WTC11 (cell line): ENCODE results near the gene KCNMA1.

Source experiments
- ATF2 ChIP-seq: sonication (generic); formaldehyde crosslinking; IDR thresholded peaks from 2 replicates; pipeline ENCODE4 v1.8.1; 2022; ENCODE audit warnings: low read depth, missing genetic modification reagents, borderline replicate concordance
- CBFB ChIP-seq: sonication (generic); formaldehyde crosslinking; IDR thresholded peaks from 2 replicates; pipeline ENCODE4 v1.8.1; 2022; ENCODE audit warnings: mild to moderate bottlenecking, low read depth, missing genetic modification reagents
- ESRRA ChIP-seq: sonication (generic); formaldehyde crosslinking; IDR thresholded peaks from 2 replicates; pipeline ENCODE4 v1.8.1; 2022; ENCODE audit warnings: mild to moderate bottlenecking, missing genetic modification reagents, borderline replicate concordance
- FOXJ3 ChIP-seq: sonication (generic); formaldehyde crosslinking; IDR thresholded peaks from 2 replicates; pipeline ENCODE4 v1.9.0; 2021; ENCODE audit warnings: missing genetic modification reagents, mild to moderate bottlenecking, borderline replicate concordance
- GRHL2 ChIP-seq: fragments of 250-450 bp; sonication (Bioruptor Pico); IDR thresholded peaks from 2 replicates; pipeline ENCODE4 v1.8.0; 2022; ENCODE audit warnings: mild to moderate bottlenecking, moderate library complexity; ENCODE audit not compliant: insufficient replicate concordance, severe bottlenecking
- NR1H2 ChIP-seq: sonication (generic); formaldehyde crosslinking; IDR thresholded peaks from 2 replicates; pipeline ENCODE4 v1.9.0; 2021; ENCODE audit warnings: mild to moderate bottlenecking, moderate library complexity, missing genetic modification reagents
- OVOL2 ChIP-seq: fragments of 250-450 bp; sonication (Bioruptor Pico); IDR thresholded peaks from 2 replicates; pipeline ENCODE4 v1.9.0; 2021; ENCODE audit warnings: mild to moderate bottlenecking, borderline replicate concordance
- SP1 ChIP-seq: sonication (generic); formaldehyde crosslinking; conservative IDR thresholded peaks from 2 replicates; pipeline ENCODE4 v1.8.1; 2022; ENCODE audit warnings: missing genetic modification reagents
- ZNF416 ChIP-seq: fragments of 250-450 bp; sonication (Bioruptor Pico); IDR thresholded peaks from 2 replicates; pipeline ENCODE4 v1.9.0; 2021; ENCODE audit warnings: mild to moderate bottlenecking, inconsistent platforms
- TF ChIP-seq, protein P1 (sequence below): fragments of 200-600 bp; IDR thresholded peaks from 2 replicates; pipeline ENCODE4 v1.8.0; 2022; ENCODE audit warnings: antibody characterized with exemption
- TF ChIP-seq, protein P2 (sequence below): sonication (generic); formaldehyde crosslinking; IDR thresholded peaks from 2 replicates; pipeline ENCODE4 v1.8.0; 2022; ENCODE audit warnings: mild to moderate bottlenecking, missing genetic modification reagents

DNA sequence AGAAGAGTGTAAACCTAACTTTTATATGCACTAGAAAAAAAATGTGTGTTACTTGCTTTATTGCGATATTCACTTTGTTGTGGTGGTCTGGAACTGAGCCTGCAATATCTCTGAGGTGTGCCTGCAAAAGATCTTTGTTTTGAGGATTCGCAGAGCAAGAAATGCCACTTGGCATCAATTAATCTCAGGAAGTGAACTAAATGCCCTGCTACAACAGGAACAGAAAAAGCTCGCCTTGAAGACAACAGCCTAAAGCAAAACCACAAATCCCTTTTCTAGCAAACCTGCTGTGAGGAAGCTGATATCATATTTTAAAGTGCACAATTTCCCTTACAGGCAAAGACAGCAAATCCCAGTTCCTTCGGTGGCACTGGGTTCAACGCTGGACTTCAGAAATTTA lies 675.8 kb downstream of the KCNMA1 start:
- TF ChIP-seq GRHL2 (CRISPR knock-in tag) (no peak), ESRRA (CRISPR knock-in tag) (no peak), NR1H2 (CRISPR knock-in tag) (no peak), OVOL2 (CRISPR knock-in tag) (no peak), FOXJ3 (CRISPR knock-in tag) (no peak), ZNF416 (CRISPR knock-in tag) (no peak), CBFB (CRISPR knock-in tag) (no peak), SP1 (CRISPR knock-in tag) (no peak), ATF2 (CRISPR knock-in tag) (no peak)
- TF ChIP-seq, protein P1, sequence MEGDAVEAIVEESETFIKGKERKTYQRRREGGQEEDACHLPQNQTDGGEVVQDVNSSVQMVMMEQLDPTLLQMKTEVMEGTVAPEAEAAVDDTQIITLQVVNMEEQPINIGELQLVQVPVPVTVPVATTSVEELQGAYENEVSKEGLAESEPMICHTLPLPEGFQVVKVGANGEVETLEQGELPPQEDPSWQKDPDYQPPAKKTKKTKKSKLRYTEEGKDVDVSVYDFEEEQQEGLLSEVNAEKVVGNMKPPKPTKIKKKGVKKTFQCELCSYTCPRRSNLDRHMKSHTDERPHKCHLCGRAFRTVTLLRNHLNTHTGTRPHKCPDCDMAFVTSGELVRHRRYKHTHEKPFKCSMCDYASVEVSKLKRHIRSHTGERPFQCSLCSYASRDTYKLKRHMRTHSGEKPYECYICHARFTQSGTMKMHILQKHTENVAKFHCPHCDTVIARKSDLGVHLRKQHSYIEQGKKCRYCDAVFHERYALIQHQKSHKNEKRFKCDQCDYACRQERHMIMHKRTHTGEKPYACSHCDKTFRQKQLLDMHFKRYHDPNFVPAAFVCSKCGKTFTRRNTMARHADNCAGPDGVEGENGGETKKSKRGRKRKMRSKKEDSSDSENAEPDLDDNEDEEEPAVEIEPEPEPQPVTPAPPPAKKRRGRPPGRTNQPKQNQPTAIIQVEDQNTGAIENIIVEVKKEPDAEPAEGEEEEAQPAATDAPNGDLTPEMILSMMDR = no peak
- TF ChIP-seq, protein P2, sequence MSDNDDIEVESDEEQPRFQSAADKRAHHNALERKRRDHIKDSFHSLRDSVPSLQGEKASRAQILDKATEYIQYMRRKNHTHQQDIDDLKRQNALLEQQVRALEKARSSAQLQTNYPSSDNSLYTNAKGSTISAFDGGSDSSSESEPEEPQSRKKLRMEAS = no peak
